Fibroblast of villous mesenchyme (primary cell): Measurements from ENCODE around the gene DACT2. TPM values are rescaled to one million over a fixed set of nuclear protein-coding genes. Genes with fewer than 3 reads are reported as not detected.

Source experiments
- DNase-seq: peaks from one replicate; pipeline ENCODE4 v3.0.0-alpha.2; 2010; ENCODE audit warnings: low read depth
- H3K4me3 ChIP-seq: 2 replicates; pipeline ENCODE4 v1.5.1; 2011; ENCODE audit warnings: low read depth, mild to moderate bottlenecking, low read length
- CTCF ChIP-seq: IDR thresholded peaks from 2 replicates; pipeline ENCODE4 v1.5.1; 2012; ENCODE audit warnings: low read depth, mild to moderate bottlenecking, low read length; ENCODE audit not compliant: insufficient read depth
- total RNA-seq: library from RNA; depleted of rRNA; stranded (reverse); fragments of >200 nt; gene quantifications from 2 replicates; pipeline ENCODE4 v1.2.3, GENCODE V29; 2012

Gene DACT2
- total RNA-seq, 1 donor, result not detected

- H3K4me3 ChIP-seq, result no peak overlapping the region
- TF ChIP-seq CTCF, result no peak
- no peak for DNase-seq
These were observed 45.3 kb upstream of the DACT2 start for GRCh38 chr6:168364793-168365421.

DNA sequence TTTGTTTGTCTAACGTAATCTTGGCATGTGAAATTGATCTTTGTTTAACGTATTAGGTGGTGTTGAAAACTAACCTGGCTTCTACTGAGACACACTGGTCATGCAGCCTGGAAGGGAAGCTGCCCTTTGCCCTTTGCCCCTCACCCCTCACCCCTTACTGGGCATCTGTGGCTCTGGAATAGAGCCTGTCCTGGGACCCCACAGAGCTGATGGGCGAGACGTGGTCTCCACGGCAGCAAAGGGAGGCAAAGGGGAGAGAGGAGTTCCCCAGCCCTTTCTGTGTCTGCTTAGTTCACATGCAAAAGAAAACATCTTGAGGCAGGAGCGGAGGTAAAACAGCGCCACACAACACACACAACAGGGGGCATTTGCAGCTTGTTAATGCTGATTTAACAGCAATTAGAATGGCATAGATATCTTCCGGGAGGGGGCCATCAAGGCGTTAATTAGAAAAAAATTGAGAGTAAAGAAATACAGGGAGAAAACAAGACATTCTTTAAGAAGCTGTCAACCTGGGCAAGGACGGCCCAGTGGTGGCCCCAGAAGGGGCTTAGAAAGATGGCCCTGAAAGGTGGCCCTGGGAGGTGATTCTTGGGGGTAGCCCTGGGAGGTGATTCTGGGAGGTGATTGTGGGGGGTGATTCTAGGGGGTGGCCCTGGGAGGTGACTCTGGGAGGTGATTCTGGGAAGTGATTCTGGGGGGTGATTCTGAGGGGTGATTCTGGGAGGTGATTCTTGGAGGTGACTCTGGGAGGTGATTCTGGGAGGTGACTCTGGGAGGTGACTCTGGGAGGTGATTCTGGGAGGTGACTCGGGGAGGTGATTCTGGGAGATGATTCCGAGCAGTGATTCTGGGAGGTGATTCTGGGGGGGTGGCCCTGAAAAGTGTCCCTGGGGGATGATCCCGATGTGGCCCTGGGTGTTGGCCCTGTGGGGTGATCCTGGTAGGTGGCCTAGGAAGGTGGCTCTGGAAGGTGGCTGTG, 44.5 kb upstream of the DACT2 start:
- DNase-seq, result no peak
- TF ChIP-seq CTCF, result no peak
- no peak overlapping the region for H3K4me3 ChIP-seq

DNA sequence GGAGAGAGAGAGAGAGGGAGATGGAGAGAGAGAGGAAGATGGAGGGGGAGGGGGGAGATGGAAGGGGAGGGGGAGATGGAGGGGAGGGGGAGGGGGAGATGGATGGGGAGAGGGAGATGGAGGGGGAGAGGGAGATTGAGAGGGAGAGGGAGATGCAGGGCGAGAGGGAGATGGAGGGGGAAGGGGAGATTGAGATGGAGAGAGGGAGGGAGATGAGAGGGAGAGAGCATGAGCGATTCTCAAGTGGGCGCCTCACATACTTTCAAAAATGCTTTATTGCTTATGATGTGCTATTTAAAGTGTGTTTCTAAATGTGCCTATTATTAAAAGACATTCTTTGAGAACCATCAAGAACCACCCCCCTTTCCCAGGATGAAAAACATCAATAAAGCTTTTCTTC, 43.7 kb upstream of the DACT2 start:
- no peak overlapping the region for H3K4me3 ChIP-seq
- TF ChIP-seq CTCF, result no peak
- no peak for DNase-seq

DNA sequence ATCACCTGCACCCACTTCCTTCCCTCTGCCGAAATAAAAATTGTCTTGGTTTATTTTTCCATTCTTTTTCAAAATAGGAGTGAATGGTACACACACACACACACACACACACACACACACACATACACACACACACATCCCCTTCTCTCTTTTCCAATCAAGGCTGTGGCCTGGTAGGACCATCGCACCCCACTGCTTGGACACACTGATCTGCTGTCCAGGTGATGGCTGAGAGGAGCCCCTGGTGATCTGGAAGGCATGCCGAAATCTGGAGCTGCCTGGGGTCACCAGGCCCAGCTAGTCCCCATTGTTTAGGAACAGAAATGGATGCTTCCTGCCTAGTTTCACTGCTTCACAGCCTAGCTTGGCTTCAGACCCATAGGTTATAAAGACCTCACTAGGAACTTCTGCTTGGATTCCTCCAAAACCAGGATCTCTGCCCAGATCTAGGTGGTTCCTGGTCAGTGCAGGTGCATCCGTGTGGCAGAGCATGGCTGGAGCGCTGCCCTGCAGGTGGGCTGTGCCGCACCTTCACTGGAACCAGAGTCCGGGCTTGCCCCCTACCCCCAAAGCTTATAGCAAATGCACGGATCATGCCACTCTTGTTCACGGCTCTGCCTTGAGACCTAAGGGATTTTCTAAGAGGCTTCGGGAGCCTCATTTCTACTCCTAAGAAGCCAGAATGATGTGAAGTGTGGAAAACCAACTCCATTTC, 42.9 kb upstream of the DACT2 start:
- no peak for DNase-seq
- no peak overlapping the region for H3K4me3 ChIP-seq
- TF ChIP-seq CTCF, result no peak

DNA sequence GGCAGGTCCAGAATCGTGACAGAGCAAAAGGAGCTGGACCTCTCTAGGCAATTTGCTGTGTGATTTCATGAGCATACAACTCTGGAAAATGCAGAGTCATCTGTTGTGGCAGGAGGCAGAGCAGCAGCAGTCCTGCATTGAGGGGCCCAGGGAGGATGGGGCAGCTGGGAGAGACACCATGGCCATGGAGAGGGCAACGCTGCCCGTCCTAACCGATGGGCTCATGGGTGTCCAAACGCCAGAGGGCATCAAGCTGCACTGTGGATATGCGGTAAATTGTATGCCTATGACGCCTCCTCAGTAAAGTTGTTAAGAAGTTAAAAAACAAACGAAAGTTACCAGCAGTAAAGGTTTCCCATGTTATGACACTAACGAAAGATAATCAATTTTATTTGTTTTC, 42.2 kb upstream of the DACT2 start:
- no peak for TF ChIP-seq CTCF
- no peak for DNase-seq
- H3K4me3 ChIP-seq, result no peak overlapping the region

DNA sequence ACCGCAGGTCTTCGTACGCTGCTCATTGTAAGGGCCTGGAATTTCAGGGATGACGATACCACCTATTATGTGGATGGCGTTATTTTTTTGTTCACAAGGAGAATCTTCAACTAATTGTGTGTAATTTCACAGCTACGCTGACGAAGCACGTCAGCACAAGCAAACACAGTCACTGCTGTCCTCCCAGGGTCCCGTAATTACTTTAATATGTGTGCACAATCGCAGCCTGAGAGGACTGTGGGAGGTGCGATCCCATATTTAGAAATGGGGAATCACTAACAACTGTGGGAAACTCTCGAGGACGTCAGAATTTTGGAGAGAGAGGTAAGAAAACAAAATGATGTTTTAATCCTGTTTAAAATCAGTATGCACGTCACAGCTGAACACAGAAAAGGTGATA, 40.2 kb upstream of the DACT2 start:
- DNase-seq, result no peak
- no peak overlapping the region for H3K4me3 ChIP-seq
- no peak for TF ChIP-seq CTCF
